Measurements from ENCODE around the gene SYT8.

DNA sequence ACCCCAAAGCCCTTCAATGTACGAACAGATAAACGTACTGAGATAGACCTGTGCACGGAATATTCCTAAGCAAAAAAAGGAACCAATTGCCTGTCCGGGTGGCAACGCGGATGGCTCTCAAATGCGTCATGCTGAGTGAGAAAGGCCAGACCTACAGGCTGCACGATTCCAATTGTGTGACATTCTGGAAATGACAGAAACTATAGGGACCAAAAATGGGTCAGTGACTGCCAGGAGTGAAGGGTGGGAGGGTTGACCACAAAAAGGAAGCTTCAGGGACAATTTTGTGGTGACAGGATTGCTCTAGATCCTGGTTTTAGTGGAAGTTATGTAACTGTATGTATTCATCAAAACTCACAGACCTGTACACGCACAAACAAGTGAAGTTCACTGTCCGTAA, 24.0 kb upstream of the SYT8 start:
- no peak for TF ChIP-seq POLR2A (IDR thresholded peaks at IDR 0.05; ENCODE audit: low read depth, low read length)
- TF ChIP-seq POLR2AphosphoS5 (IDR thresholded peaks at IDR 0.05; ENCODE audit: low read depth, low read length), result no peak
- no peak for TF ChIP-seq TAF1 (IDR thresholded peaks at IDR 0.05; ENCODE audit: low read depth, low read length)
- TF ChIP-seq PAX5 (IDR thresholded peaks at IDR 0.05; ENCODE audit: insufficient read depth, low read length, severe bottlenecking), result no peak
- no peak for TF ChIP-seq POU2F2 (IDR thresholded peaks at IDR 0.05; ENCODE audit: low read depth, low read length)

Measured in GM12891 (cell line).